ENCODE data around the gene SART3.
"Not testable (repeated sequence)": the region's sequence is repeated elsewhere in the genome, so short reads cannot be mapped to it uniquely, and the experiment has no call there.

The SART3 gene

DNA sequence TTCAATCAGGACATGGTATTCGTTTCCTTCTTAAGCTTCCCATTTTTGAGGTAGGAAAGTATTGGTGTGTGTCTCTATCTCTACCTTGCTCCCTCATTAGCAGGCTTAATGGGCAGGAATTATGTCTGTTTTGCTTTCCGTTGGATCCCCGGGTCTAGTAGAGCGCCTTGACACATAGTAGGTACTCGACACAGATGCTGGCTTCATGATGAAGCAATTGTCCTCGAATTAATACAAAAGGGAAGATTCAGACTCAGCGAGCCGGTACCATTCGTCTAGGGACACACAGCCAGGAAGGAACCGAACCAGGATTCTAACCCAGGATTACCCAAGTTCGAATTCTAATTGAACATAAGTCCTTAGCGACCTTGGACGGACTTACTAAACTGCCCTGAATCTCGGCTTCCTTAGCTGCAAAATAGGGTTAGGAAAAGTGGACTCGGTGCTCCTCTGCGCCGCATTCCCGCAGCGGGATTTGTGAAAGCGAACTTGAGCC is 927 bp upstream of the SART3 start:
- ATAC-seq = peak in 1 of 2 donors; percentile 1

DNA sequence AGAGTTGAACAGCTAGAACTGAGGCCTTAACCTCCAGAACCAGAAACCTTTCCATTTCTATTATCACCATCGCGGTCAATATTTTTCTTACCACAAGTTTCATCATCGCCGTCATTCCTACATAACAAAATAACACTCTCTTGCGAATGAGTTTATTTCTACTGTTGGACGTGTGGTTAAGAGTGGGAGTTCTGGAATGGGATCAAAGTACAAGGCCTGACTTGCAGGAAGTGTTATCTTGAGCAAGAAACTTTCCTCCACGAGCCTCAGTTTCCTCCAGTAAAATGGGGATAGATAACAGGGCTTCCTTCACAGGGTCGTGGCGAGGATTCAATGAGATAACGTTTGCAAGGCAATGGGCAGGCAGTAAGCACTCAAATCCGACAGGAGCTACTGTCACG is 652 bp downstream of the SART3 start:
- no peak for ATAC-seq

DNA sequence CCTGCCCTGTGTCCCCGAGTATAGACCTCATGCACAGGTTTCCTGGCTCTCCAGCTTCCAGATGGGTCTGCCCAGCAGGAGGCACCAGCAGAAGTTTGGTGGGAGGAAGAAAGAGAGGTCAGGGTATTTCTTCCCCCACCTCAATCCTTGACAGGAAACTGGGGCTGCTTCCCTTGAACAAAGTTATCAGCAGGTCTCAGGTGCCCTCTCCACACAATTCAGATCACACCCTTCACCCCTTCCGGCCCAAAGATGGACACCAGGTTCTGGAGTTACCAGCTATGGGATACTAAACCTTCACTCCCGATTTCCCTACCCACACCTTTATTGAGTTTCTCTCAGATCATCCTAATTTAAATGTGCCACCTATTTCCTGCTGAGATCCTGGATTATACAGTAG is 1.2 kb downstream of the SART3 start:
- ATAC-seq = no peak

DNA sequence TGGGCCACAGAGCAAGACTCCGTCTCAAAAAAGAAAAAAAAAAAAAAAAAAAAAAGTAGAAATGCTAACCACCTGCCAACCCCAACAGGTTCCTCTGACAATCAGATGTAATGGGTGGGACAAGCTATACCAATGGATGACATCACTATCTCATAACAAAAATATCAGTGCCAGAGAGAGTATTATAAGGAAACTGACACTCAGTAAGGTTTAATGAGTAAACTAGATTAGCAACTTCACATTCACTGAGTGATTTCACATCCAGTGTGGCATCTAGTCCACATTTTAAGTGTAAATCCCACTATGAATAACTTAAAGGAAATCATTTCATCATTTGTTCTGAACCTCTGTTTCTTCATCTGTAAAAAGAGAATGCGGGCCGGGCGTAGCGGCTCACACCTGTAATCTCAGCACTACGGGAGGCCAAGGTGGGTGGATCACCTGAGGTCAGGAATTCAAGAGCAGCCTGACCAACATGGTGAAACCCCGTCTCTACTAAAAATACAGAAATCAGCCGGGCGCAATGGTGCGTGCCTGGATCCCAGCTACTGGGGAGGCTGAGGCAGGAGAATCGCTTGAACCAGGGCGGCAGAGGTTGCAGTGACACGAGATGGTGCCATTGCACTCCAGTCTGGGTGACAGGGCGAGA is 1.8 kb downstream of the SART3 start:
- ATAC-seq = no peak

DNA sequence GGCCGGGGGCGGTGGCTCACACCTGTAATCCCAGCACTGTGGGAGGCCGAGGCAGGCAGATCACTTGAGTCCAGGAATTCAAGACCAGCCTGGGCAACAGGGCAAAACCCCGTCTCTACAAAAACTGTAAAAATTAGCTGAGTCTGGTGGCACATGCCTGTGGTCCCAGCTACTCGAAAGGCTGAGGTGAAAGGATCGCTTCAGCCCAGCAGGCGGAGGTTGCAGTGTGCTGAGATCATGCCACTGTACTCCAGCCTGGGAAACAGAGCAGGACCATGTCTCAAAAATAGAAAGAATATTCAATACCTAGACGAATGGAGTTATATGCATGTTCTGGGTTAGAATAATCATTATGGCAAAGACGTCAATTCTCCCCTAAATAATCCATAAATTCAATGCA is 5.6 kb downstream of the SART3 start:
- ATAC-seq = not testable (repeated sequence)

DNA sequence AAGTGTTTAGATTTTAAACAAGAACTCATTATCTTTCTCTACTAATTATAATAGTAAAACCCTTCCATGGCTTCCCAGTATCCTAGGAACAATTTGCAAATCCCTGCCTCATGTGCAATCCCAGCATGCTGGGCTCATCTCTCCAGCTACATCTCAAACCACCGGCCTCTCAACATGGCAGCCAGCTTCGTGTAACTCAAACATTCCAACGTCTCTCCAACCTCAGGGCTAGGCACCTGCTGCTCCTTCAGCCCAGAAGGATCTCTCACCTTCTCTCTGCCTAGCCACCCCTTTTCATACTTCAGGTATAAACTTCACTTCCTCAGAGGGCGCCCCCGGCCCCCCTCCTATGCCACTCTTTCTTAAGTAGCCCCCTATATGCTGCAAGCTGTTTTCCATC is 7.2 kb downstream of the SART3 start:
- no peak for ATAC-seq

DNA sequence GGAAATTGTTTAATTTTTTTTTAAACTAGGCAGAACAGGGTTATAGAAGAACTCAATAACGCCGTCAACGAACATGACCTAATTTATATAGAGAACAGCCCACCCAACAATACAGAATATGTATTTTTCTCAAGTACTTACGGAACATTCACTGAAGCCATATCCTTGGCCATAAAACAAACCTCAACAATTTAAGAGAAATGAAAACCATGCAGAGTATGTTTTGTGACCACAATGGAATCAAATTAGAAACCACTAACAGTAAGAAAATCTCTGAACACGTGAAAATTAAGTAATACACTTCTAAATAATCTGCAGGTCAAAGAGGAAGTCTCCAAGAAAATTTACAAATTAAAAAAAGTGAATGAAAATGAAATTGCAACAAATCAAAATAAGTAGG is 9.4 kb downstream of the SART3 start:
- ATAC-seq = no peak

DNA sequence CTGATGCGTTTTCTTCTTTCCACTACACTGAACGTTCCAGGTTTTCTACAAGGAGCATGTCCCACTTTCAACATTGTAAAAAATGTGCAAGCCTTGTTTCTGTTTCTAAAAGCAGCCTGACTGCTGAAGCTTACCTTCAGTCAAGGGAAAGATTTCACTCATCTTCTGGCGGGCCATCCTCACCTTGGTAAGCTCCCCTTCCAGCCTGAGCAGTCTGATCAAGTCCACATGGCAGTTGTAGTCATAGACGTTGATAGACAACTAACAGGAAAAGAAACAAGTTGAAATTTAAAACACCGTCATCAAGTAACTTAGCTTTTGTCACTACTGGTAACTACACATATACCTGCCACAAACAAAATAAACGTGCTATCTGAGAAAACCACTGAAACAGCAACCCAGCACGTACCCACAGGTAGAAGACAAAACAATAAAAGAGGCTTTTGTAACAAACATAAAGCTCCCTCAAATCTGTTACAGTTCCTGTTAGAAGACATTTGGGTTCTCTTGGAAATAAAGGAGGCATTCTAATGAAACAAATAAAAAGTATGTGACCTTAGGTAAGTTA is 11.9 kb downstream of the SART3 start:
- no peak for ATAC-seq

DNA sequence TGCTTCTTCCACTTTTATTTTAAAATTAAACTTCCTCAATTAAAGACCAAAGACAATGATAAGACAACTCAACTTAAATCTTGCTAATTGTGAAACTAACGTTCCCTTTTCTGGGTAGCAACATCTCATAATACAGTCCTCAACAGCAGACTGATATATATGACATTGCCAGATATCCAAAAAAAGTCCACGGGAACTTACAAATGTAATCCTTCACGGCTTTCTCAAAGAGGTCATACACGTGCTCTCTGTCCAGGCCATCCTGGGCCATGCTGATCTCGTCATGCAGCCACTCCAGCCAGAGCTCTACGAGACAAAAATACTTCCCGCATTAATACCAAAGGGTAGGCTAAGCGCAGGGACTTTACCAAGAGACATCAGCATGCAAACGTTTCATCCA is 13.3 kb downstream of the SART3 start:
- ATAC-seq = no peak

DNA sequence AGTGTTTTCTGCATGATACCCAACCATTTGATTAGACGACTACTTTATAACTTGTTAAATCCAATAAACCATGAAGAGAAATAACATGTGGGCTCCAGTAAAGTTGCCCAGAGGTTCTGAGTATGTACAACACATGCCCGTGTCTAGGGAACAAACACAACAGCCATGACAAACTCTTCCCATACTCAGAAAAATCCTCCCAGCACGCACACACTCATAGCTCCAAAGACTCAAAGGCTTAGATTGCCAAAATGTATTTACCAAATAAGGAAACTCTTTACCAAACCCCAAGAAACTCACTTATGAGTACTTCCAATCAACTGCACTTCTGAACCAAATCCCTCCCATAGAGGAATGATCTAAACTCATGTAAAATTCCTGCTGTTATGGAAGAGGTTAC is 17.3 kb downstream of the SART3 start:
- ATAC-seq = no peak

DNA sequence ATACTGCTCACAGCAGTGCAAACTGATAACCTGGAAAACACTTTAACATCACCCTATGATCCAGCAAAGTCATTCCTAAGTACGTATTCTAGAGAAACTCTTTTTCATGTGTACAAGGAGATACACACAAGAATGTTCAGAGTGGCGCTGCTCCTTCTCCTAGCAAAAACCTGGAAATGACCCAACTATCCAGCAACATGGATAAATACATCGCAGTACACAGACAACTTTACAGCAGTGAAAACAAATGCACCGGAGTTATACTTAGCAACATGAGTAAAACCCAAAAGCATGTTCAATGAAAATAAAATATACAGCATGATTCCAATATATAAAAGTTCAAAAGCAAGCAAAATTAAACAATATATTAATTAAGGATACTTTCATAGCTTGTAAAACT is 18.7 kb downstream of the SART3 start:
- ATAC-seq = no peak

DNA sequence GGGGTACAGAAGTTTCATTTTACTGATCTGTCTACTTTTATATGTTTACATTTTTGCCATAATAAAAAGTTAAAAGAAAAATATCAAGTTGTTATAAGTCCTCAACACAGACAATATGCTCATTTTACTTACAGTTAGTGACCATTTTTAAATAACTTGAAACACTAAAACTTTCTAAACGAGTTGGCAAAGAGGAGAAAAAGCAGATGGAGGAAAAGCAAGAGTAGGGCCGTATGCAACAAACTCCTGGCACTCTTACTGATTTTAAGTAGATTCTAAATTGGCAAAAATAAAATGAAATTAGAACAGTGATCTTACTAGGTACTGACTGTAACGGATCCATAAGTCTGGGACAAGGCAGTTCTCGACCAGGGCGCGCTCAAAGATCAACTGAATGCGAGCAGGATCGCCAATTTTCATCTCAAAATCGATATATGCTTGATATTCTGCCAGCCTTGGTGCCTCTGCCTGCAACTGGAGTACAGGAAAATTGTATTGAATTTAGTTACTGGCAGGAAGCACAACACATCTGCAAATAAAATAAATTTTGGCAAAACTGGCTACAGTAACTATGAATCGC is 22.3 kb downstream of the SART3 start:
- ATAC-seq = no peak

DNA sequence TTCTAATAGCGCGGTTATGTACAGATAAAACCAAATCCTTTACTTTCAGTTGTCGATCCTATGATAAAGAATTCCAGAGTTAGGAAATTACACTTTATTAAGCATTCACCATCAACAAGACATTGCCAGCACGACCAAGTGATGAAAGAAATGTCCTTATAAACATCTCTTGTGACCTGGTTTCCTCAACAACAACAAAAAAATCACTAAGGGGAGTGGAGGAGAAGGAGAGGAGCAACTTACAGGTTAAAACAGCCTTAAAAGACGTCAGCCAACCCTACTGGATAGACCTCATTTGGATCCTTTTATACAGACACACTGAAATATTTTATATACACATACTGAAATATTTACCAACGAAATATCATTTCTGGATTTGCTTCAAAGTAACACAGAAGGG is 22.8 kb downstream of the SART3 start:
- no peak for ATAC-seq

DNA sequence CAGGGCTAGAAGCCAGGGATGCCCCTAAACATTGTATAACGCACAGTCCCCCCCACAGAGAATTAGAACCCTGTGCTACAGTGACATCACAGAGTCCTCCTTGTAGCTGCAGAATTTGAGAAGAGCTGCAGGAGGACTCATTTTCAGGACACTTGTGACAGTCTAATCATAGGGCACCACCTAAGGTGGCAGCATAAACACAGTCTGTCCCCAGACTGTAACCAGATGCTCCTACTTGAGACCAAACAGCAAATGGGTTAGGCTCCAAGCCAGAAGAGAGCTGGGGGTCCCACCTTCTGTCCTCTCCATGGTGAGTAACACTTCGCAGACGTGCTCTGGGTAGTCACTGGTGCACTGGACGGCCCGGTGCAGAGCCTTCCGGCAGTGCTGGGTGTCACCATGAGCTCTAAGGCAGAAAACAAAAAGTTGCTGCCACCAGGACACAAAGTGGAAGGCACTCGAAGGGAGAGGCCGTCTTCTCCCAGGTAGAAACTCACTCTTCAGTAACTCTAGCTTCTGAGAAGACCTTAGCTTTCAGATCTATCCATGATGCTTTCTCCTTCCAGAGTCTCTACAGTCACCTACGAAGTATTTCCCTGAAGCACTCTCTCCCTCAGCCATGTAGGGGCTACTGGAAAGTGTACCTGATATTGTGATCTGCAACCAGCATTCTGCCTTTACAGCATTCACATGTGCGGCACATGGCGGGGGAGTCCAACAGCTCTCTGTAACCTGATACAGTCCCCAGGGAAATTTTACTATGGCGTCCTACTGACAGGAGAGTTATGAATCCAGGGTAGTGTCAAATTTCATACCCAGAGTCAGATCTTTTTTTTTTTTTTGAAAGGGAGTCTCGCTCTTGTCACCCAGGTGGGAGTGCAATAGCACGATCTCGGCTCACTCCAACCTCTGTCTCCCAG is 28.8 kb downstream of the SART3 start:
- no peak for ATAC-seq

DNA sequence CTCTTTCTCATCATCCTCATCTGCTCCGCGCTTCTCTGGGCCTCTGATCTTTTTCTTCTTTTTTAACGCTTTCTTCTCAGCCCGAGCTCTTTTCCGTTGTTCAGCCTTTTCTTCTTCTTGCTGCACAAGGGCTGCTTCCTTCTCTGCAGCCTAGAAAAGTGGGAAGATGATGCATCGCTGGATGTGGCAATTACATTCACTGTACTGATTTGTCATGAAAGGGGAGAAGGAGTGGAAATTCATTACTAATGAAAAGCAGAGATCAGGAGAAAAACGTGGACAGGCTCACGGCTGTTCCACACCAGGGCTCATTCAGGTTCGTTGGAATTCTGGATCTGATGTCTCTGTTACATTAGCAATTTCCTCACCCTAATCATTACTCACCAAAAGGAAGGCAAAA is 30.8 kb downstream of the SART3 start:
- ATAC-seq = no peak

DNA sequence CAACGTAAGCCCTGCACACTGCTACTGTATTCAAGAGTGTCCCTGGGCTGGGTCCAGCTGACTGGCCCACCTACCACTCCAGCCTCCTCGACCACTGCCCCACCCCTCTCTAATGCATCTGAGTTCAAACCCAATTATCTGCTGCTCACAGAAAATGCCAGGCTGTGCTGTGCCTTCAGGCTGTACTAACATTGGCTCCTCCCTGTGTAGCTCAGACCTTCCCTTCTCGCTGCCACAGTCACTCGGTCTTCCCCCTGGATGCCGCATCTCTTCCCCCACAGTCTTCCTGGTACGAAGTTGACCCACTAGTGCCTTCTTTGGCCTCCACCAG is 33.8 kb downstream of the SART3 start:
- ATAC-seq = no peak

DNA sequence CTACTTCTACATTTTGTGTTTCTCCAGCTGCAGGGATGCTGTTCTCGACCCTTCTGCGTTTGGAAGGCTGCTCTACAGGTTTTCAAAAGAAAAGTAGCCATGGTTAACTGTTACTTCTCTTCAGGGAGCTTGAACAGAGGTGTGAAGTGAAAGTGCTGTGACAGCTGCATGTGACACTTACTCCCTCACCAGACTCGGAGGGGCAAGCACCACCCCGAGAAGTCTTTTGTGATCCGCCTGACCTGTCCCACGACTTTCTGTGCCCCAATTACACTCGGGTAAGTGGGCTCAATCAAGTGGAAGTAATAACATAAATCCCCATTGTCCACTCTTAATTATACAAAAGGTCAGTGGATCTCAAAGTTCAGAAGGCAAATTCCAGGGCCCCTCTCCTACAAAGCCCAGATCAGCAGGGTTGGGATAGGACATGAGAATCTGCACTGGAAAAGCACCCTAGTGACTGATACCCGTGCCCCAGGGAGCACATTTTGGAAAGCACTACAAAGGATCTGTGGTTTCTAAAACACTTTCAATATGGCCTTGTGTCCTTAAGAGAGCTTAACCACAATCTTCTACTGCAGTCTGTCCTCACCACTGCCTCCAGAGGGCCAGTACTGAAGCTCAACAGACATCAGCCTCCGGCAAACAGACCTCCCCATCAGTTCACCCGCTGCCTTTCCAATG is 34.3 kb downstream of the SART3 start:
- no peak for ATAC-seq

DNA sequence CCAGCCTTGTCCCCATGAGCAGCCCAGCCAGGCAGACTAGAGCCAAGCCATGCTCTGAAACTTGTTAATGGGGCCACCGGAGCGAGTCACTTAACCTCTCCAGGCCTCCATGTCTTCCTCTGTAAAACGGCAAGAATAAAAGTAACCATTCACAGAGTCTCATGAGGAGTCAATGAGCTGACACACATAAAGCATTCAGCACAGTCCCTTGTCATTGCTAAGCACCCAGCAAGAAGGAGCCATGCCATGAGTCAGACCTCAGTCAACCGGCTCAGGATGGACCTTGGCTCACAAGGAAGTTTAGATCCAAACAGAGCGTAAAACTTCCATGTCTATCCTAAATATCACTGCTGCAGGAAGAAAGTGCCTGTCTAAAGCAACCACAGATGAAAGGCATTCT is 35.3 kb downstream of the SART3 start:
- no peak for ATAC-seq

DNA sequence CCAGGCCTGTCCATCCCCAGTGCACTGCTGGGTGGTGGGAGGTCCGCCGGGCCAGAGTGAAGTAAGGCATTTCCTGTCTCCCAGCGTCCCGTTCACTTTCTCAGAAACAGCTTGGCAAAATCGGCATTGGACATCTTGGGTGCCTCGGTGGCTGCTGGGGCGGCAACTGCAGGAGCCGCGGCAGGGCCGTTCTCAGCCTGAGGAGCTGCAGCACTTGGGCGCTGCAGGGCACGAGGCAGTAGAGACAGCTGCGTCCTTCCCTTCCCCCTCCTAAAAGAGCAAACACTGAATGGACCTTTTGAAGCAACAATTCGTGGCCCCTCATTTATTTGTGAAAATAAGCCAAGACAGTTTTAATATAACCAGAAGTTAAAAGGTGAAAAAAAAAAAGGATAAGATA is 37.6 kb downstream of the SART3 start:
- no peak for ATAC-seq

DNA sequence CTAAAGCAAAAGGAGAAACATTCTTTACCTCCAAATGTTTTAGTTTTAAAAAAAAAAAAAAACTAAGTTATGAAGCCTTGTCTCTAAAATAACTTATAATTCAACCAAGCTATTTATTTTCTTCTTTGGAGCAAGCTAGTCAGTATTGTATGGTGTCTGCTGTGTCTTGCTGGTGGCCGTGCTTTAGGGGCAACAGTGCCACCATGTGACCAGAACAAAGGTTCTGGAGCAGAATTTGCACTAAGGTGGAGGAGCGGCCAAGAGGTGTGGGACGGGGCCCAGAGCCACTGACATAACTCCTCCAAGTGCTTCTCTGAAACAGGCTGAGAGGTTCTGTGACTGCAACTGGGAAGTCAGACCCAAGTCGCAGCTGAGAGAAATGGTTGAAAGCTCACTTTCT is 41.4 kb downstream of the SART3 start:
- ATAC-seq = no peak

DNA sequence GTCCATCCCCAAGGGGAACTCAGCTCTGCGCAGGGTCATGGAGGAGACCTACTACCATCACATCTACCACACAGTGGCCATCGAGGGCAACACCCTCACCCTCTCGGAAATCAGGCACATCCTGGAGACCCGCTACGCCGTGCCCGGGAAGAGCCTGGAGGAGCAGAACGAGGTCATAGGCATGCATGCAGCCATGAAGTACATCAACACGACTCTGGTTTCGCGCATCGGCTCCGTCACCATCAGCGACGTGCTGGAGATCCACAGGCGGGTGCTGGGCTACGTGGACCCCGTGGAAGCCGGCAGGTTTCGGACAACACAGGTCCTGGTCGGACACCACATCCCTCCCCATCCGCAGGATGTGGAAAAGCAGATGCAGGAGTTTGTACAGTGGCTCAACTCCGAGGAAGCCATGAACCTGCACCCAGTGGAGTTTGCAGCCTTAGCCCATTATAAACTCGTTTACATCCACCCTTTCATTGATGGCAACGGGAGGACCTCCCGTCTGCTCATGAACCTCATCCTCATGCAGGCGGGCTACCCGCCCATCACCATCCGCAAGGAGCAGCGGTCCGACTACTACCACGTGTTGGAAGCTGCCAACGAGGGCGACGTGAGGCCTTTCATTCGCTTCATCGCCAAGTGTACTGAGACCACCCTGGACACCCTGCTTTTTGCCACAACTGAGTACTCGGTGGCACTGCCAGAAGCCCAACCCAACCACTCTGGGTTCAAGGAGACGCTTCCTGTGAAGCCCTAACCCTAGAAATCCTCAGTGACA is 42.1 kb downstream of the SART3 start:
- ATAC-seq = no peak

DNA sequence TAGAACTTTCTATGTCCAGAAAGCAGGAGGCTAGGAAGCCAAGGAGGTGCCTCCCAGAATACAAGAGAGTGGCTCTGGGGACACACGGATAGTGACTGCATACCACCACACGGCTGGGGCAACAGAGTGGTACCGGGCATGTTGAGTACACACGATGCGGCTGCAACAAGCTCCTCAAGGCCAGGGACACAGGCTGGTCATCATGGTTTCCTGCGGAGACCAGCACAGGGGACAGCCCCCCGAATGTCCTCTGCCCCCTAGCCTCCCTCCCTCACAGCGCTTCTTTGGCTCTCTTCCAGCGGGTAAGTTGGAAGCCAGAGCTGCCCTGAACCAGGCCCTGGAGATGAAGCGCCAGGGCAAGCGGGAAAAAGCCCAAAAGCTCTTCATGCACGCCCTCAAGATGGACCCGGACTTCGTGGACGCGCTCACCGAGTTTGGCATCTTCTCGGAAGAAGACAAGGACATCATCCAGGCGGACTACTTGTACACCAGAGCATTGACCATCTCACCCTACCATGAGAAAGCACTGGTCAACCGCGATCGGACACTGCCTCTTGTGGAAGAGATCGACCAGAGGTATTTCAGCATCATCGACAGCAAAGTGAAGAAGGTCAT is 42.8 kb downstream of the SART3 start:
- ATAC-seq = no peak

Data from activated CD4-positive, CD25-positive, alpha-beta regulatory T cell treated with anti-CD3 and anti-CD28 coated beads, Interleukin-2, amount 50 U/mL, for 24 hours (primary cell).